ENCODE results near the gene NCBP1.

Gene NCBP1

DNA sequence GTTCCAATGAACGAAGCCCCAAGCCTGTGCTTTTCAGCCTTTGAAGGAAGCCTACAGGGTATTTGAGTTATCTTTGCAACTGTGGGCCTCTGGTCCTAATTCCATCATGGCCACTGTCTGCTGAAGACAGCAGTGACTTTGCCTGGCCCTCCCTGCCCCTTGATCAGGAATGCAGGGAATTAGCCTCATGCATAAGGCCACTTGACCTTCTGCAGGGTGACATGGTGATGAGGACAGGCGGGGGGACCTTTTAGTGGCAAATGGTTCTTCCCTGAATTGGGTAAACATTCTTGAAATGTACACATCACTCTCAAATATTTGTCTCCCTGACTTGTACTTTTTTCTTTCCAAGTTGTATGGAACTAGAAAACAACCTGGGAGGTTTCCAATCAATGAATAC is 88.7 kb downstream of the NCBP1 start:
- no peak for DNase-seq (ENCODE audit: low read depth, low spot score)
- no peaks in the 10 kb centered on the region for H3K36me3 ChIP-seq (ENCODE audit: insufficient read depth, low read length)
- TF ChIP-seq POLR2AphosphoS5 (IDR thresholded peaks at IDR 0.05; ENCODE audit: borderline replicate concordance, low read depth, low read length) (no peak), FOXP2 (optimal IDR thresholded peaks at IDR 0.05; ENCODE audit: control extremely low read depth, extremely low read length, insufficient read depth) (no peak), EZH2 (IDR thresholded peaks at IDR 0.05) (no peak)

More for the DNA sequence above, 88.7 kb downstream of the NCBP1 start:
- Histone ChIP-seq H3K4me3 (no peak overlapping the region), H3K9ac (ENCODE audit: insufficient read length) (no peak overlapping the region), H3K27ac (no peak overlapping the region), H3K9me3 (ENCODE audit: low read depth, low read length) (no peaks in the 10 kb centered on the region)
